Natural killer cell (primary cell): ENCODE data around the gene JOSD2. TPM values are rescaled to one million over a fixed set of nuclear protein-coding genes. Genes with fewer than 3 reads are reported as not detected.
"Not testable (repeated sequence)": the region's sequence is repeated elsewhere in the genome, so short reads cannot be mapped to it uniquely, and the experiment has no call there.

ENCODE experiments used
- ATAC-seq, 3 donors: fragments of 150-1000 bp in 2 of 3; fragments of 200-7000 bp in 1 of 3; cut with Tn5 transposase; 1 replicate in 1 of 3; 2 replicates in 2 of 3; pipeline ENCODE4 v1.10.0; 2021; ENCODE audit warnings: mild to moderate bottlenecking in 2 of 3, moderate library complexity in 2 of 3
- DNase-seq, 2 donors: peaks; one replicate each; pipeline versions ENCODE4 v3.0.0 to v3.0.0-alpha.2; 2013 to 2021; ENCODE audit warnings: mixed read lengths in 1 of 2
- H3K27ac ChIP-seq: one replicate; pipeline ENCODE4 v1.5.1; 2013; ENCODE audit warnings: mild to moderate bottlenecking, low read length
- H3K27me3 ChIP-seq: one replicate; pipeline ENCODE4 v1.6.1; 2013; ENCODE audit warnings: low read length; ENCODE audit not compliant: control insufficient read depth, insufficient read depth
- H3K36me3 ChIP-seq: one replicate; pipeline ENCODE4 v1.6.1; 2013; ENCODE audit warnings: low read length; ENCODE audit not compliant: control insufficient read depth, insufficient read depth
- H3K4me1 ChIP-seq: one replicate; pipeline ENCODE4 v1.6.1; 2013; ENCODE audit warnings: low read length; ENCODE audit not compliant: control insufficient read depth, insufficient read depth
- H3K4me3 ChIP-seq: one replicate; pipeline ENCODE4 v1.5.1; 2013; ENCODE audit warnings: low read length
- H3K9me3 ChIP-seq: one replicate; pipeline ENCODE4 v1.6.1; 2013; ENCODE audit warnings: low read length; ENCODE audit not compliant: control insufficient read depth, insufficient read depth
- H3K27ac Mint-ChIP-seq, 2 donors: one replicate each; pipeline ENCODE4 v1.8.0; 2022; ENCODE audit warnings: mild to moderate bottlenecking in 2 of 2, mixed read lengths in 2 of 2, moderate library complexity in 1 of 2
- H3K27me3 Mint-ChIP-seq, 2 donors: one replicate each; pipeline ENCODE4 v1.8.0; 2022; ENCODE audit warnings: low read depth in 2 of 2, mixed read lengths in 2 of 2
- H3K36me3 Mint-ChIP-seq: one replicate; pipeline ENCODE4 v1.8.0; 2022; ENCODE audit warnings: mixed read lengths
- H3K4me1 Mint-ChIP-seq, 2 donors: one replicate each; pipeline ENCODE4 v1.8.0; 2022; ENCODE audit warnings: mixed read lengths in 2 of 2
- H3K4me3 Mint-ChIP-seq: one replicate; pipeline ENCODE4 v1.8.0; 2022; ENCODE audit warnings: mild to moderate bottlenecking, moderate library complexity, mixed read lengths
- H3K9me3 Mint-ChIP-seq, 2 donors: one replicate each; pipeline ENCODE4 v1.8.0; 2022; ENCODE audit warnings: mixed read lengths in 2 of 2
- WGBS: methylation state at CpG from one replicate; pipeline ENCODE4 v1.1.7; 2013; ENCODE audit warnings: missing lambda C conversion rate; ENCODE audit not compliant: insufficient coverage; 5-methylcytosine and 5-hydroxymethylcytosine counted together
- intact Hi-C: fragments of 100-400 bp; cut with micrococcal nuclease; formaldehyde crosslinking; loops from one replicate; pipeline ENCODE4 v1.14.2; 2022
- total RNA-seq, 4 donors: library from RNA; stranded (reverse); fragments of 120-200 nt in 1 of 4; gene quantifications; one replicate each; pipeline versions ENCODE4 v1.2.3 to v1.2.4, GENCODE V29; 2013 to 2022
- TF ChIP-seq, protein P1 (sequence below): fragments of 200-600 bp; IDR thresholded peaks from one replicate; pipeline ENCODE4 v1.8.0; 2022; ENCODE audit warnings: antibody characterized with exemption

The JOSD2 gene
- total RNA-seq, 3 donors from 2014 or later (not counting 1 experiment from before 2014, with no cell fraction given): 18.8 to 22.0 (median 20.3) TPM

DNA sequence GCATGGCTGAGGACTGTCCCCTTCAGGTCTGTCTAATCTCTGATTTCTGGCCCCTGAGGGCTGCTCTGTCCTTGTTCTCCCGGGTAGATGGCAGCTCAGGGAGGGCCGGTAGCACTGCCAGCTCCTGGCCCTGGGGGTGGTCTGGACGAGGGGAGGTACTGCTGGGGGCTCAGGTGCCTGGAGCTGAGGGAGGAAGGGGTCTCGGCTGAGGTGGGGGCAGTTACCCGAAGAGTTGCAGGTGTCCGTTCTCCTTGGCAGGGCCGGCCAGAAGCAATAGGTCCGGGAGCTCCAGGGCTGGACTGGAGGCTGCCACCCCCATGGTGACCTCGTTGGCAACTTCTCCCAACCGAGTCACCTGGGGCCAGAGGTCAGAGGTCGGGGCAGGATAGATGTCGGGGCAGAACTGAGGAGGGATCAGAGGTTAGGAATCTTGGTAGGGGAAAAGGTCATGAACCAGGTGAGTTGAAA, 35.9 kb downstream of the JOSD2 start:
- Mint-ChIP-seq H3K36me3 (no peaks in the 10 kb centered on the region), H3K27ac (peak overlapping the region; percentile 91 to 99), H3K27me3 (no peaks in the 10 kb centered on the region), H3K4me3 (peak overlapping the region; percentile 99), H3K9me3 (no peaks in the 10 kb centered on the region), H3K4me1 (peaks cover 25 to 42% of the 10 kb centered on the region in 2 donors)
- ATAC-seq (no peak), DNase-seq (no peak)
- Histone ChIP-seq H3K36me3 (peaks cover 16% of the 10 kb centered on the region), H3K9me3 (peaks cover 3% of the 10 kb centered on the region), H3K27ac (peak overlapping the region; percentile 76), H3K27me3 (no peaks in the 10 kb centered on the region), H3K4me3 (no peak overlapping the region), H3K4me1 (peaks cover 25% of the 10 kb centered on the region)
- TF ChIP-seq, protein P1, sequence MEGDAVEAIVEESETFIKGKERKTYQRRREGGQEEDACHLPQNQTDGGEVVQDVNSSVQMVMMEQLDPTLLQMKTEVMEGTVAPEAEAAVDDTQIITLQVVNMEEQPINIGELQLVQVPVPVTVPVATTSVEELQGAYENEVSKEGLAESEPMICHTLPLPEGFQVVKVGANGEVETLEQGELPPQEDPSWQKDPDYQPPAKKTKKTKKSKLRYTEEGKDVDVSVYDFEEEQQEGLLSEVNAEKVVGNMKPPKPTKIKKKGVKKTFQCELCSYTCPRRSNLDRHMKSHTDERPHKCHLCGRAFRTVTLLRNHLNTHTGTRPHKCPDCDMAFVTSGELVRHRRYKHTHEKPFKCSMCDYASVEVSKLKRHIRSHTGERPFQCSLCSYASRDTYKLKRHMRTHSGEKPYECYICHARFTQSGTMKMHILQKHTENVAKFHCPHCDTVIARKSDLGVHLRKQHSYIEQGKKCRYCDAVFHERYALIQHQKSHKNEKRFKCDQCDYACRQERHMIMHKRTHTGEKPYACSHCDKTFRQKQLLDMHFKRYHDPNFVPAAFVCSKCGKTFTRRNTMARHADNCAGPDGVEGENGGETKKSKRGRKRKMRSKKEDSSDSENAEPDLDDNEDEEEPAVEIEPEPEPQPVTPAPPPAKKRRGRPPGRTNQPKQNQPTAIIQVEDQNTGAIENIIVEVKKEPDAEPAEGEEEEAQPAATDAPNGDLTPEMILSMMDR: no peak
- intact Hi-C loops: loop anchor here (5.0 kb wide), 1 partner anchor 118 kb away; no protein-coding TSS in a partner anchor
- 89% methylated on average over 12 of the region's 12 CpGs for WGBS

DNA sequence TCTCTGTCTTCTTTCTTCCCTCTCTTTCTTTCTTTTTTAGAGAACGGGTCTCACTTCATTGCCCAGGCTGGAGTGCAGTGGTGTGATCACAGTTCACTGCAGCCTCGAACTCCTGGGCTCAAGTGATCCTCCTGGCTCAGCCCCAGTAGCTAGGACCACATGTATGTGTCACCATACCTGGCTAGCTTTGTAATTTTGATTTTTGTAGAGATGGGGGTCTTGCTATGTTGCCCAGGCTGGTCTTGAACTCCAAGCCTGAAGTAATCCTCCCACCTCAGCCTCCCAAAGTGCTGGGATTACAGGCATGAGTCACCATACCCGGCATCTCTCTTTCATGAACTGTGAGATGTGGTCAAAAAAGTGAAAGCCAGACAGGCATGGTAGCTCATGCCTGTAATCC, 37.7 kb downstream of the JOSD2 start:
- H3K27ac Mint-ChIP-seq, H3K9me3 ChIP-seq, H3K27me3 Mint-ChIP-seq, H3K9me3 Mint-ChIP-seq, H3K27ac ChIP-seq, H3K27me3 ChIP-seq, H3K36me3 ChIP-seq, intact Hi-C loops, H3K4me3 Mint-ChIP-seq, DNase-seq, H3K36me3 Mint-ChIP-seq, ATAC-seq, H3K4me3 ChIP-seq: not testable (repeated sequence)
- H3K4me1 Mint-ChIP-seq: peaks cover 20 to 36% of the 10 kb centered on the region in 2 donors
- WGBS: 63% methylated on average over 3 of the region's 3 CpGs
- peaks cover 23% of the 10 kb centered on the region for H3K4me1 ChIP-seq

DNA sequence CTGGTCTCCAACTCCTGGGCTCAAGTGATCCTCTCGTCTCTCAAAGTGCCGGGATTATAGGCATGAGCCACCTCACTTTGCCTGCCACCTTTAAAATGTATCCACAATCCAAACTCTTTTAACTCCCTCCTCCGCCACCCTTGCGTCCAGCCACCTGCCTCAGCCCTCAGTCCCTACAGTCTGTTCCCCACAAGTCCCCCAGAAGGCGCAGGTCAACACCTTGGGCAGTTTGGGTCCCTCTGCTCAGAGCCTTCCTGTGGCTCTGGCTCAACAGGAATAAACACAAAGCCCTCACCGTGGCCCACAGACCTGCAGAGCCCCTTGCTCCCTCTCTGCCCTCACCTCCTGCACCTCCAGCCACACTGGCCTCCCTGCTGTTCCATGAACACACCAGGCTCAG, 42.2 kb downstream of the JOSD2 start:
- Histone ChIP-seq H3K9me3 (no peaks in the 10 kb centered on the region), H3K4me3 (no peak overlapping the region), H3K36me3 (no peaks in the 10 kb centered on the region), H3K27ac (no peak overlapping the region), H3K27me3 (no peaks in the 10 kb centered on the region), H3K4me1 (no peaks in the 10 kb centered on the region)
- ATAC-seq (no peak), DNase-seq (no peak)
- TF ChIP-seq, protein P1: no peak
- H3K4me3 Mint-ChIP-seq: no peak overlapping the region
- no peaks in the 10 kb centered on the region for H3K36me3 Mint-ChIP-seq
- H3K27ac Mint-ChIP-seq: no peak overlapping the region
- intact Hi-C loops: no loop called here
- WGBS: 87% methylated on average over 6 of the region's 6 CpGs
- no peaks in the 10 kb centered on the region for H3K9me3 Mint-ChIP-seq
- H3K4me1 Mint-ChIP-seq: no peaks in the 10 kb centered on the region
- peaks cover 0 to 8% of the 10 kb centered on the region in 2 donors for H3K27me3 Mint-ChIP-seq

DNA sequence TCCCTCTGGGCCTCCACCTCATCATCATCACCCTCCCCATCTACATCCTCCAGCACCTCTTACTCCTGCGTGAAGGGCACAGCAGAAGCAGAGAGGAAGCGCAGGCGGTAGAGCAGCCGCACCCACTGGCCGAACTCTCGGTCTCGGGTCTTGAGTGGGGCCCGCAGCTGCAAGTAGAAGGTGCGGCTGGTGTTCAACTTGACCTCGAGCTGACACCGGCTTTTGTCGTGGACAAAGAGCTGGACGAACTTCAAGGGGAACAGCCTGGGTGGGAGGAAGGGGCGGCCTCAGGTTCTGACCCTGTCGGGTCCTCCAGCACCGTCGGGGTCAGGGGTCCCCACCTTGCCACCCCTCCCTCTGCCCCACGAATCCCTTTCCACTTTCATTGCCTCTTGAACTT, 43.4 kb downstream of the JOSD2 start:
- Mint-ChIP-seq H3K36me3 (no peaks in the 10 kb centered on the region), H3K27me3 (peaks cover 0 to 8% of the 10 kb centered on the region in 2 donors), H3K4me3 (no peak overlapping the region), H3K9me3 (no peaks in the 10 kb centered on the region), H3K4me1 (no peaks in the 10 kb centered on the region), H3K27ac (peak overlapping the region in 1 of 2 donors; percentile 24)
- Histone ChIP-seq H3K27ac (no peak overlapping the region), H3K36me3 (no peaks in the 10 kb centered on the region), H3K4me1 (no peaks in the 10 kb centered on the region), H3K4me3 (no peak overlapping the region), H3K9me3 (no peaks in the 10 kb centered on the region), H3K27me3 (no peaks in the 10 kb centered on the region)
- ATAC-seq (no peak), DNase-seq (no peak)
- WGBS: 79% methylated on average over 18 of the region's 18 CpGs
- intact Hi-C loops: no loop called here
- TF ChIP-seq, protein P1: no peak
